ENCODE results near the gene PRPF4. TPM values are rescaled to one million over a fixed set of nuclear protein-coding genes. Genes with fewer than 3 reads are reported as not detected.

PRPF4 gene
- total RNA-seq, 4 donors from 2014 or later: 5.0 to 13.7 (median 9.6) TPM

DNA sequence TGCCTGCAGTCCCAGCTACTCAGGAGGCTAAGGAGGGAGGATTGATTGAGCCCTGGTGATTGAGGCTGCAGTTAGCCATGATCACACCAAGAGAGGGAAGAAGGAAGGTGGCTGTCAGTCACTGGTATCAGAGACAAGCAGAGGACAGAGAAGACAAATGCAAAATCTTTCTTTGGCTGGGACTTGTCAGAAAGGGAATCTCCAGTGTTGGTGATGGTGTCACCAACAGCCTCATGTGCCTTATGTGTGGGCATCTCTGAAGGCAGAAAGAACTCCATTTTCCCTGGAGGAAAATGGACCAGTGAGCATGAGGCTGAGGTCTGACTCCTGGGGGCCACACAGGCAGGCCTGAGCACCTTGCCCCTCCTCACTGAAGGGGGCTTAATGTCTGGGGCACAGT lies 39.8 kb downstream of the PRPF4 start:
- in situ Hi-C loops (cut with MboI; ENCODE audit: low pct_ligation_motif_present in 1 of 4, low pct_unique_long_range_greater_than_20kb in 1 of 4, low sequenced_read_pairs in 3 of 4): loop anchor here in 3 of 4 donors (10.0 to 25.0 kb wide), 2 partner anchors 90 to 347 kb away; partner anchors contain the start of gene ALAD (in 1 of the 3)
- Histone ChIP-seq H3K27ac (no peak overlapping the region), H3K36me3 (no peaks in the 10 kb centered on the region), H3K4me3 (no peak overlapping the region), H3K9me3 (no peaks in the 10 kb centered on the region), H3K27me3 (no peaks in the 10 kb centered on the region), H3K4me1 (no peaks in the 10 kb centered on the region)
- TF ChIP-seq POLR2AphosphoS5 (IDR thresholded peaks at IDR 0.05) (no peak), POLR2A (IDR thresholded peaks at IDR 0.05) (no peak)
- intact Hi-C loops (cut with DNase I; ENCODE audit: low total_unique reads): no loop called here
- DNase-seq: no peak

DNA sequence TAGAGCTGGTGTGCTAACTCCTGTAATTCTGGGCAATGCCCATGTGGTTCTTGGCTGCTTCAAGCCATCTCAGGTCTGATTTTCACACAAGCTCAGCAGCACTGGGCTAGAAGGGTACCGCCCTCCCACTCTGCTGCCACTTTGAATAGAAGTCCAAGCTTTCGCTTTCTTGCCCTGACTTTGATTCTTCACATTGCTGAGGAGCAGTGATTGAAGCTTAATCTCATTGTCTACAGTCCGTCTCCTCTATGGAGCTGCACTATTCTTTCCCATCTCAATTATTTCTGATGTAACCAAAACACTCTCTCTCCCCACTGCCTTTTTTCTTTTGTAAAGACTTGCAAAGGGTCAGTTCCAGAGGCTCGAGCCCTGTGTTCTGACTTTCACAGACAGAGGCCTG lies 40.6 kb downstream of the PRPF4 start:
- TF ChIP-seq, protein P1, sequence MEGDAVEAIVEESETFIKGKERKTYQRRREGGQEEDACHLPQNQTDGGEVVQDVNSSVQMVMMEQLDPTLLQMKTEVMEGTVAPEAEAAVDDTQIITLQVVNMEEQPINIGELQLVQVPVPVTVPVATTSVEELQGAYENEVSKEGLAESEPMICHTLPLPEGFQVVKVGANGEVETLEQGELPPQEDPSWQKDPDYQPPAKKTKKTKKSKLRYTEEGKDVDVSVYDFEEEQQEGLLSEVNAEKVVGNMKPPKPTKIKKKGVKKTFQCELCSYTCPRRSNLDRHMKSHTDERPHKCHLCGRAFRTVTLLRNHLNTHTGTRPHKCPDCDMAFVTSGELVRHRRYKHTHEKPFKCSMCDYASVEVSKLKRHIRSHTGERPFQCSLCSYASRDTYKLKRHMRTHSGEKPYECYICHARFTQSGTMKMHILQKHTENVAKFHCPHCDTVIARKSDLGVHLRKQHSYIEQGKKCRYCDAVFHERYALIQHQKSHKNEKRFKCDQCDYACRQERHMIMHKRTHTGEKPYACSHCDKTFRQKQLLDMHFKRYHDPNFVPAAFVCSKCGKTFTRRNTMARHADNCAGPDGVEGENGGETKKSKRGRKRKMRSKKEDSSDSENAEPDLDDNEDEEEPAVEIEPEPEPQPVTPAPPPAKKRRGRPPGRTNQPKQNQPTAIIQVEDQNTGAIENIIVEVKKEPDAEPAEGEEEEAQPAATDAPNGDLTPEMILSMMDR (IDR thresholded peaks at IDR 0.05): no peak
- TF ChIP-seq EP300 (IDR thresholded peaks at IDR 0.05; ENCODE audit: low read depth): no peak
- no peak for TF ChIP-seq POLR2A (IDR thresholded peaks at IDR 0.05)
- TF ChIP-seq POLR2AphosphoS5 (IDR thresholded peaks at IDR 0.05): no peak
- no peak for DNase-seq
- WGBS, 2 donors (ENCODE audit: low coverage in 1 of 2): 85 to 91% methylated on average over 3 to 4 of the region's 4 CpGs
- no peak overlapping the region for H3K4me3 ChIP-seq
- H3K27me3 ChIP-seq: no peaks in the 10 kb centered on the region
- H3K27ac ChIP-seq: no peak overlapping the region
- intact Hi-C loops (cut with DNase I; ENCODE audit: low total_unique reads): no loop called here
- no peaks in the 10 kb centered on the region for H3K36me3 ChIP-seq
- no peaks in the 10 kb centered on the region for H3K4me1 ChIP-seq
- H3K9me3 ChIP-seq: no peaks in the 10 kb centered on the region
- in situ Hi-C loops (cut with MboI; ENCODE audit: low pct_ligation_motif_present in 1 of 4, low pct_unique_long_range_greater_than_20kb in 1 of 4, low sequenced_read_pairs in 3 of 4): loop anchor here in 3 of 4 donors (10.0 to 25.0 kb wide), 2 partner anchors 89 to 346 kb away; partner anchors contain the start of gene ALAD (in 1 of the 3)

GRCh38 chr9:113317777-113318176 lies 42.3 kb downstream of the PRPF4 start:
- no peaks in the 10 kb centered on the region for H3K9me3 ChIP-seq
- no peak overlapping the region for H3K4me3 ChIP-seq
- intact Hi-C loops (cut with DNase I; ENCODE audit: low total_unique reads) (no loop called here), in situ Hi-C loops (cut with MboI; ENCODE audit: low pct_ligation_motif_present in 1 of 4, low pct_unique_long_range_greater_than_20kb in 1 of 4, low sequenced_read_pairs in 3 of 4) (loop anchor here in 3 of 4 donors (10.0 to 25.0 kb wide), 2 partner anchors 87 to 345 kb away; partner anchors contain the start of gene ALAD (in 1 of the 3))
- WGBS, 2 donors (ENCODE audit: low coverage in 1 of 2): 43 to 64% methylated on average over 1 to 2 of the region's 2 CpGs
- no peaks in the 10 kb centered on the region for H3K4me1 ChIP-seq
- H3K27ac ChIP-seq: no peak overlapping the region
- no peak for DNase-seq
- no peaks in the 10 kb centered on the region for H3K36me3 ChIP-seq
- TF ChIP-seq POLR2AphosphoS5 (IDR thresholded peaks at IDR 0.05) (no peak), POLR2A (IDR thresholded peaks at IDR 0.05) (no peak), EP300 (IDR thresholded peaks at IDR 0.05; ENCODE audit: low read depth) (no peak)
- TF ChIP-seq, protein P1 (IDR thresholded peaks at IDR 0.05): peak in 1 of 5 experiments; percentile 6
- H3K27me3 ChIP-seq: no peaks in the 10 kb centered on the region

- in situ Hi-C loops (cut with MboI; ENCODE audit: low pct_ligation_motif_present in 1 of 4, low pct_unique_long_range_greater_than_20kb in 1 of 4, low sequenced_read_pairs in 3 of 4): loop anchor here in 3 of 4 donors (10.0 to 25.0 kb wide), 2 partner anchors 86 to 343 kb away; partner anchors contain the start of gene ALAD (in 1 of the 3)
These were observed 43.6 kb downstream of the PRPF4 start for GRCh38 chr9:113319054-113319453.

More at GRCh38 chr9:113319054-113319453, 43.6 kb downstream of the PRPF4 start:
- intact Hi-C loops (cut with DNase I; ENCODE audit: low total_unique reads): no loop called here
- H3K4me3 ChIP-seq: no peak overlapping the region
- no peaks in the 10 kb centered on the region for H3K9me3 ChIP-seq
- WGBS, 2 donors (ENCODE audit: low coverage in 1 of 2): 81 to 93% methylated on average over 2 of the region's 2 CpGs
- no peaks in the 10 kb centered on the region for H3K4me1 ChIP-seq
- TF ChIP-seq EP300 (IDR thresholded peaks at IDR 0.05; ENCODE audit: low read depth) (no peak), POLR2A (IDR thresholded peaks at IDR 0.05) (no peak), POLR2AphosphoS5 (IDR thresholded peaks at IDR 0.05) (no peak)
- TF ChIP-seq, protein P1 (IDR thresholded peaks at IDR 0.05): no peak
- no peaks in the 10 kb centered on the region for H3K27me3 ChIP-seq
- H3K27ac ChIP-seq: no peak overlapping the region
- no peaks in the 10 kb centered on the region for H3K36me3 ChIP-seq
- DNase-seq: no peak
